GM21447 (cell line): ENCODE measurements around the gene GPR17.

Source experiments
- ATAC-seq: cut with Tn5 transposase; IDR thresholded peaks from one replicate; pipeline ENCODE4 v1.9.1; 2021; ENCODE audit not compliant: unreplicated experiment

Gene GPR17

DNA sequence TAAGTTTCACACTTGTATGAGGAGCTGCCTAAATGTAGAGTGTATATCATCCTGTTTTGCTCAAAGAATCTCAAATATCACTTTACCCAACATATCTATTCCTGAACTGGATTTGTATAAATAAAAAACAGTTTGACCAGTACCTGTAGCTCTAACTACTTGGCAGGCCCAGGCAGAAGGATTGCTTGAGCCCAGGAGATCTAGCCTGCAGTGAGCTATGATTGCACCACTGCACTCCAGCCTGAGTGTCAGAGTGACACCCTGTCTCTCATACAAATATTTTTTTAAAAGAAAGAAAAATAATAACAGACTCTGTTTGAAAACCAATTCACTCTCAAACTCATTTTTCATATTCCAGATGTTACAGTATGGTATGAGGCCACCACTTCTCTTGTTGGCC lies 37.1 kb downstream of the GPR17 start:
- no peak for ATAC-seq

DNA sequence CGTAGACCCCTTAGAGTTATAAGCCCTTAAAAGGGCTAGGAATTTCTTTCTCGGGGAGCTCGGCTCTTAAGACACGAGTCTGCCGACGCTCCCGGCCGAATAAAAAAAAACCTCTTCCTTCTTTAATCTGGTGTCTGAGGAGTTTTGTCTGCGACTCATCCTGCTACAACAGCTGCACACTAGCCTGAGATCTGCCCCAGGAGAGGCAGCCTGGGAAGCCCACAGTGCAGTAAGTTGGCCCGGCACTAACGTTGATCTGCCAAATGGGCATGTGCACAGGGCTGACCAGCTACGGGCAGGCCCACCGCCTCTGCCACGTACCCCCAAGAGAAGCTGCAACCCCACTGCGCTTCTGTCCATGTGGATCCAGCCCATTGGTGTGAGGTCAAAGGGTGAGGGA lies 37.8 kb downstream of the GPR17 start:
- ATAC-seq, result no peak

DNA sequence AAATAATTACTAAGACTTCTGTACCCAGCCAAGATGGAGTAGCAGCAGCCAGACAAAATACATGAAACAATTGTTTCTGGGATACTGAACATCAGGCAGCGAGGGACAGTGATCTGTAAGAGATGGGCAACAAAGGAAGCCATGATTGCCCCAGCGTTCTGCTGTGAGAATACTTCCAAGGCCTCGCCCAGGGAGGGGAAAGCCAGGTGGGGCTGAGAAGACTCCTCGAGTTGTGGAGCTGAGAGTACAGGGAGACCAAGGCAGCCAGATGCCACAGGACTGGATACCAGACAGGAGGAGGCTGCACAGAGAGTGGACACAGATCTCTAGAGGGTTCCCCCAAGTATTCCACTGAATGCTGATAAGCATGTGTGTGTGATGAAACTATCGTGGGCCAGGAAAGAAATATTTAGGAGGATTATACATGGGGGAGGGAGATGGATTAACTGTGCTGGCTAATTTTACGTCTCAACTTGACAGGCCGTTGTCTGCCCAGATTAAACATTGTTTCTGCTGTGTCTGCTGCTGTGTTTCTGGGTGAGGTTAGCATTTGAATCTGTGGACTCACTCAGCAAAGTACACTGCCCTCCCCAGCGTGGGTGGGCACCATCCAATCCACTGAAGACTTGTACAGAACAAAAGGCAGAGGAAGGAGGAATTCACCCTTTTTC lies 39.6 kb downstream of the GPR17 start:
- ATAC-seq, result no peak

DNA sequence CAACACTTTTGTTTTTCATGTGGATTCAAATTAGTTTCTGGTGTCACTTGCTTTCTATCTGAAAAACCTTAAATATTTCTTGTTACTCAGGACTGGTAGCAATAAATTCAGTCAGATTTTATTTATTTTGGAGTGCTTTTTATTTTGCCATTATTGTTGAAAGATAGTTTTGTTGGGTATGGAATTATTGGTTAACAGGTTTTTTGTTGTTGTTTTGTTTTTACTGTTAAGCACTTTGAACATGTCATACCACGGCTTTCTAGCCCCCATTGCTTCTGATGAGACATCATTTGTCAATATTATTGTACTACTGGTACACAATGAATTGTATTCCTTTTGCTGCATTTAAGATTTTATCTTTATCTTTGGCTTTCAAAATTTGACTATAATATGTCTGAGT lies 42.5 kb downstream of the GPR17 start:
- no peak for ATAC-seq

DNA sequence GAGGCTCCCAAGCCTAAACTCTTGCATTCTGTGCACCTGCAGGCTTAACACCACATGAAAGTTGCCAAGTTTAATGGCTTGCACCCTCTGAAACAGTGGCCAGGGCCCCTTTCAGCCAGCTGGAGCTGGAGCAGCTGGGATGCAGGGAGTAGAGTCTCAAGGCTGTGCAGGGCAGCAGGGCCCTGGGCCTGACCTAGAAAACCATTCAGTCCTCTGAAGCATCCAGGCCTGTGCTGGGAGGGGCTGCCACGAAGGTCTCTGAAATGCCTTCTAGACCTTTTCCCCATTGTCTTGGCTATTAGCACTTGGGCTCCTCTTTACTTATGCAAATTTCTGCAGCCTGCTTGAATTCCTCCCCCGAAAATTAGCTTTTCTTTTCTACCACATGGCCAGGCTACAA lies 44.7 kb downstream of the GPR17 start:
- no peak for ATAC-seq

DNA sequence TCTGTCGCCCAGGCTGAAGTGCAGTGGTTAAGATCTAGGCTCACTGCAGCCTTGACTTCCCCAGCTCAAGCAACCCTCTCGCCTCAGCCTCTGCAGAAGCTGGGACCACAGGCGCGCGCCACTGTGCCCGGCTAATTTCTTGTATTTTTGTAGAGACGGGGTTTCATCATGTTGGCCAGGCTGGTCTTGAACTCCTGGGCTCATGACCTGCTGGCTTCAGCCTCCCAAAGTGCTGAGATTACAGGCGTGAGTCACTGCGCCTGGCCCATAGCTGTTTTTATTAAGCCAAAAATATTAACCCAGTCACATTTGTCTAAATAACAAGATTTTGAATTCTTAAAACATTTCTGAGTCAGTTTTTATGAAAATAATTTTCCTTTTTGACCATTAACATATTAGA lies 49.0 kb downstream of the GPR17 start:
- no peak for ATAC-seq

DNA sequence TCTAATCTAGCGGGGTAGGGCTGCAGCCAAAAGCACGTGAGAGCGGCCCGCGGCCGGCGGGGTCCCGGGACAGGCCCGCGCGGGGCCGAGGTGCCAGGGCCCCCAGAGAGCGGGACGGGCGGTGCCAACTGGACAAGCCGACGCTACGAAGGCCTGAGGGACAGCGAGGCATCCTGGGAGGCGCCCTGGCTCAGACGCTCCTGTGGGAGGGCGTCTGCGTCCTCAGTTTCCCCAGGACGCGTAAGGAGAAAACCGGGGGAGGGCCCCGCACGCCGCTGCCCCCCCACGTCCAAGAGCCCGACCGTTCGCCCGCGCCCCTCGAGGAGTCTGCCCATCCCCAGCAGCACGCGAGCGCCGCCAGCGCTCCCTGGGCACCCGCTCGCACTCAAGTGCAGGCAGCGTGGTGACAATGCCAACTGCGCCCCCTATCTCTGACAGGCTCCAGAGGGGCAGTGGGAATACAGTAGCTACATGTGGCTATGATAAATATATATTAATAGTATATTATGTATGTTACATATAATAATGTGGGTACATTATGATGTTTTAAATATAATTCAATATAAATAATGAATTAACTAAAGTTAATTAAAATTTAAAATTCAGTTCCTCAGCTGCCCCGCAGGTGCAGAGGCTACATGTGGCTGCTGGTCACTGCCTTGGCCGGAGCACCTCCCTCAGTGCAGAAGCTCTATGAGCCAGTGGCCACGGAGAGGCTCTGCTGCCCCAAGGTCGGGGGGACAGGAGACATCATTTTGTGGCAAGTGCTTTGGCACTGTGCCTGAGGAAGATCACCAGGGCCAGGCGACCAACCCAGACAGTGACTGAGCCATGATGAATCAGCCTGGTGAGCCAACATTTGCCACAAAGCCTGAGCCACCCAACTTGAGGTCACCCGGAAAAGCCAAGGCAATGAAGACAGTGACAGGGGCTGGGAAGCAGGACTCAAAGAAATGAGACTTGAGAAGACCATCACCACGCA lies 49.8 kb downstream of the GPR17 start:
- ATAC-seq, result no peak

DNA sequence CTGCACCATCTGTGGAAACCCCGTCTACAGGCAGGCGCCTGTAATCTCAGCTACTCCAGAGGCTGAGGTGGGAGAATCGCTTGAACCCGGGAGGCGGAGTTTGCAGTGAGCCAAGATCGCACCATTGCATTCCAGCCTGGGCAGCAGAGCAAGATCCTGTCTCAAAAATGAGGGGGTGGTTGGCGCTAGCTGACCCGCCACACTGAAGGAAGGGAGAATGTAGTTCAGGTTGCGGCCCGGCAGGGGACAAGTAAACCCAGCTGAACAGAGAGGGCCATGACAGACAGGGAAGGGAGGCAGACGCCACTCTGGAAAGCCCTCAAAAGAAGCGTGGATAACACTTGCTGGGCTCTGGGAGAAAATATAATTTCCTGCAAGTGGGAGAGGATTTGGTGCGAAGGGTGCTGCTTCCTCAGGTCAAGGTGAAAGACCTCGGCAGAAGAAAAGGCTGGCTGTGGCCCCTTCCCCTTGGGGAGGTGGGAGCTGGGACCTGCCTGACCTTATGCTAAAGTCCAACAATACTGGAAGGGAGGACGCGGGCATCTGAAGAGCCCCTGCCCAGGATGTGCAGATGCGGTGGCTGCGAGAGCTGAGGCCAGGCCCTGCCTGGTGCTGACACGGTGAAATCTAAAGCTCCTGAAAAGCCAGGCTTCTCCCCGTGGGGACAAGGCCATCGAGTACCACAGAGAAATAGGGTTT lies 51.7 kb downstream of the GPR17 start:
- no peak for ATAC-seq

DNA sequence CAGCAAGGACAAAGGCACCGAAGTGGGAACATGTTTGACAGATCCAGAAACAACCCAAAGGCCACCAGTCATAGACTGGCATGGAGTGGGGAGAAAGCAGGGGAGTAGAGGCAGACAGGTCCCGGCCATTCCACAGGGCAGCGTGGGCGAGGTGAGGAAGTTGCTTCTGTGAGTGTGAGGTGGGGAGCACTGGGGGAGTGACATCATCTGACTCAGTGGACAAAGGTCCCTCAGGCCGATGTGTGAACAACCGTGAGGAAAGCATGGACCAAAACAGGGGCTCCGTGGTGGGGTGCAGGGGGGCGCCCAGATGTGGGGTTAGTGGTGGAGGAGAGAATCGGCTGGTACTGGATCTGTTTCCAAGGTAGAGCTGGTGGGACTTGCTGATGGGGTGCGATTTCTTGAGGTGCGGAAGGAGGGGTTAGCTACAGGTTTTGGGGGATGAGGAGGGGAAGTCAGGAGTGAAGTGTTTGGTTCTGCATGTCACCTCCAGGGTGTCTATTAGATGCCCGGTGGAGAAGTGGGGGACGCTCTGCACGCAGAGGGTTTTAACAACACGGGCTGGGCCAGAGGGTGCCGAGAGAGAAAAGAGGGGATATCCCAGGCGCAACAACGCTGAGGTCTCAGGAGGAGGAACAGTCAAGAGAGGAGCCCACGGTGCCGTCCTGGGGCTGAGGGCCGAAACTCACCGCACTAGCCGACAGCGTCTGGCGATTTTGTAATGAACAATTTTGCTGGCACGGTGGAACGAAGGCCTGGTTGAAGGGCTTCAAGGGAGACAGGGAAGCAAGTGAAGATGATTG lies 52.8 kb downstream of the GPR17 start:
- no peak for ATAC-seq

DNA sequence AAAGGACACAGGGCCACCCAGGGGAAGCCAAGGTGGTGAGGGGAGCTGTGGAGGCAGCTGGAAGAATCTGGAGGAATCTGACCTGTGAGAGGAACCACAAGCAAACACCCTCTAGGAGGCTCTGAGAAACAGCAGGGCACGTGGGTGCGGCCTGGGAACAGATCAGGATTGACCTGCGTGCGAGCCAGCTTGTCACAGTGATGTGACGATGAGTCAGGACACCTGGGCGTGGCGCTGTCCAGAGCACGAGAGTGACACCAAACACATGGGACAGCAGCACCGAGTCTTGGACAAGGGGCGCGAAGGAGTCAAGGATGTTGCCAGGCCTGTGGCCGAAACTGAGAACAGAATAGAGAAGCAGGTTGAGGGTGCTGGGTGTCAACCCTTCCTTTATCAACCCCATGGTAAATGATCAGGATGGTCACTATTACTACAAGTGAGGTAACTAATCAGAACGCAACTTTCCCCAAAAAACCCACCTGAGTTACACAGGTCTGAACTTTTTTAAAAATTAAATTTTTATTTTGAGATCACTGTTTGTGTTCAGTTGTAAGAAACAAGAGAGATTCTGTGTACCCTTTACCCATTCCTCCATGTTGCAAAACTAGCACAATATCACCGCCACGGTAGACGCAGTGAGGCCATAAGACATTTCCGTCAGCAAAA lies 54.7 kb downstream of the GPR17 start:
- peak; percentile 71 for ATAC-seq

DNA sequence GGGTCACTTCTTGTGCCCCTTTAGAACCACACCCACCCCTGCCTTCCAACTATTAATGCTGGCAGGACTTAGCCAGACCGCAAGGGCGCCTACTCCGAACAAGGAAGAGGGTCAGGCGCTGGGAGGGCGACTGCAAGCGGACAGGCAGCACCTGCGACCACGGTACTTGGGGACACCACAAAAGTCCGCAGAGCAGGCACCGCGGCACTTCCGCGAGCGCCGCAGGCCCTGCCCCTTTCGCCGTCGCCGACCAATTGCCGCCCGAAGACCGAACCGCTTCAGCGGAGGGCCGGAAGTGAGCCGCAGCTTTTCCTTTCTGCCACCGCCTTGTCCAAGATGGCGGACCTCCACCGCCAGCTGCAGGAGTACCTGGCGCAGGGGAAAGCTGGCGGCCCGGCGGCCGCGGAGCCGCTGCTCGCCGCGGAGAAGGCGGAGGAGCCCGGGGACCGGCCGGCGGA lies 55.3 kb downstream of the GPR17 start, which contains the start of gene SFT2D3:
TSS of gene SFT2D3 (plus strand) at position 305 of the 458 bp plus-strand sequence. CDS start at position 337, 32 bp downstream.
- peak; percentile 62 for ATAC-seq

DNA sequence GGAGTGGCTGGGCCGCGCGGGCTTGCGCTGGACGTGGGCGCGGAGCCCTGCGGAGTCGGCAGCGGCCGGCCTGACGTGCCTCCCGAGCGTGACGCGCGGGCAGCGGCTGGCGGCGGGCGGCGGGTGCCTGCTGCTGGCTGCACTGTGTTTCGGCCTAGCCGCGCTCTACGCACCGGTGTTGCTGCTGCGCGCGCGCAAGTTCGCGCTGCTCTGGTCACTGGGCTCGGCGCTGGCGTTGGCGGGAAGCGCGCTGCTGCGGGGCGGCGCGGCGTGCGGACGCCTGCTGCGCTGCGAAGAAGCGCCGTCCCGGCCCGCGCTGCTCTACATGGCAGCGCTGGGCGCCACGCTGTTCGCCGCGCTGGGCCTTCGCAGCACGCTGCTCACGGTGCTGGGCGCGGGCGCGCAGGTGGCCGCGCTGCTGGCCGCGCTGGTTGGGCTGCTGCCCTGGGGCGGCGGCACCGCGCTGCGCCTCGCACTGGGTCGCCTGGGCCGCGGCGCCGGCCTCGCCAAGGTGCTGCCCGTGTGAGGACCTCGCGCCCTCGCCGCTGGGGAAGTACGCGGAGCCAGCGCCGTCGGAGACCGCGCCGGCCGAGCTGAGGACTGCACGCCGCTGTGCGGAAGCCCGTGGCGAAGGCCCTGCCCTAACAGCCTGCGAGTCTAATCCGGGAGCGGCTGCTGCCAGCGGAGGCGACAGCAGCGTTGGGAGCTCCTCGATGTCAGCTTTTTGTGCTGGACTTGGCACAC lies 55.9 kb downstream of the GPR17 start:
- ATAC-seq, result peak; percentile 37
